ENCODE results near the gene CCSER1.

Gene CCSER1

GRCh38 chr4:90187148-90187884, 60.1 kb downstream of the CCSER1 start:
- TF ChIP-seq EZH2phosphoT487 (IDR thresholded peaks at IDR 0.05; ENCODE audit: borderline replicate concordance, low read length) = no peak
- TF ChIP-seq CTCF (IDR thresholded peaks at IDR 0.05; ENCODE audit: low read depth, low read length, poor library complexity, severe bottlenecking) = no peak

GRCh38 chr4:90189178-90189577, 62.0 kb downstream of the CCSER1 start:
- H3K36me3 ChIP-seq (ENCODE audit: control insufficient read depth, low read length) = no peaks in the 10 kb centered on the region
- no peaks in the 10 kb centered on the region for H4K20me1 ChIP-seq (ENCODE audit: control insufficient read depth, insufficient read depth, low read depth, low read length)
- no peak overlapping the region for H3K27ac ChIP-seq (ENCODE audit: low read depth, low read length)
- no peak overlapping the region for H3K4me2 ChIP-seq (ENCODE audit: low read length)
- no peak overlapping the region for H3K4me3 ChIP-seq (ENCODE audit: low read length)
- no peaks in the 10 kb centered on the region for H3K9me2 ChIP-seq (replicated peaks; ENCODE audit: control insufficient read depth, low read length)
- H3K27me3 ChIP-seq (ENCODE audit: control insufficient read depth, low read length) = no peaks in the 10 kb centered on the region
- no peaks in the 10 kb centered on the region for H3K4me1 ChIP-seq (ENCODE audit: control insufficient read depth, low read length)
- TF ChIP-seq EZH2phosphoT487 (IDR thresholded peaks at IDR 0.05; ENCODE audit: borderline replicate concordance, low read length) (no peak), CTCF (IDR thresholded peaks at IDR 0.05; ENCODE audit: low read depth, low read length, poor library complexity, severe bottlenecking) (no peak)
- no peaks in the 10 kb centered on the region for H3F3A ChIP-seq (ENCODE audit: control insufficient read depth, insufficient read depth)
- no peaks in the 10 kb centered on the region for H3K79me2 ChIP-seq (ENCODE audit: control insufficient read depth, low read length)
- H3K9me3 ChIP-seq (ENCODE audit: control insufficient read depth, insufficient read depth, low read length) = no peaks in the 10 kb centered on the region

More at GRCh38 chr4:90187148-90187884, 60.1 kb downstream of the CCSER1 start:
- no peaks in the 10 kb centered on the region for H4K20me1 ChIP-seq (ENCODE audit: control insufficient read depth, insufficient read depth, low read depth, low read length)
- no peaks in the 10 kb centered on the region for H3F3A ChIP-seq (ENCODE audit: control insufficient read depth, insufficient read depth)
- H3K9me2 ChIP-seq (replicated peaks; ENCODE audit: control insufficient read depth, low read length) = no peaks in the 10 kb centered on the region
- H3K4me3 ChIP-seq (ENCODE audit: low read length) = no peak overlapping the region
- H3K36me3 ChIP-seq (ENCODE audit: control insufficient read depth, low read length) = no peaks in the 10 kb centered on the region
- no peaks in the 10 kb centered on the region for H3K4me1 ChIP-seq (ENCODE audit: control insufficient read depth, low read length)
- H3K9me3 ChIP-seq (ENCODE audit: control insufficient read depth, insufficient read depth, low read length) = no peaks in the 10 kb centered on the region
- H3K79me2 ChIP-seq (ENCODE audit: control insufficient read depth, low read length) = no peaks in the 10 kb centered on the region
- no peak overlapping the region for H3K4me2 ChIP-seq (ENCODE audit: low read length)
- no peak overlapping the region for H3K27ac ChIP-seq (ENCODE audit: low read depth, low read length)
- H3K27me3 ChIP-seq (ENCODE audit: control insufficient read depth, low read length) = no peaks in the 10 kb centered on the region

- no peaks in the 10 kb centered on the region for H3K27me3 ChIP-seq (ENCODE audit: control insufficient read depth, low read length)
- no peak overlapping the region for H3K4me2 ChIP-seq (ENCODE audit: low read length)
- H3K27ac ChIP-seq (ENCODE audit: low read depth, low read length) = no peak overlapping the region
- H4K20me1 ChIP-seq (ENCODE audit: control insufficient read depth, insufficient read depth, low read depth, low read length) = no peaks in the 10 kb centered on the region
- no peaks in the 10 kb centered on the region for H3K9me3 ChIP-seq (ENCODE audit: control insufficient read depth, insufficient read depth, low read length)
- H3K4me1 ChIP-seq (ENCODE audit: control insufficient read depth, low read length) = no peaks in the 10 kb centered on the region
- TF ChIP-seq EZH2phosphoT487 (IDR thresholded peaks at IDR 0.05; ENCODE audit: borderline replicate concordance, low read length) (no peak), CTCF (IDR thresholded peaks at IDR 0.05; ENCODE audit: low read depth, low read length, poor library complexity, severe bottlenecking) (no peak)
- H3K36me3 ChIP-seq (ENCODE audit: control insufficient read depth, low read length) = no peaks in the 10 kb centered on the region
- H3F3A ChIP-seq (ENCODE audit: control insufficient read depth, insufficient read depth) = no peaks in the 10 kb centered on the region
- no peaks in the 10 kb centered on the region for H3K79me2 ChIP-seq (ENCODE audit: control insufficient read depth, low read length)
- H3K4me3 ChIP-seq (ENCODE audit: low read length) = no peak overlapping the region
- H3K9me2 ChIP-seq (replicated peaks; ENCODE audit: control insufficient read depth, low read length) = no peaks in the 10 kb centered on the region
Observed at GRCh38 chr4:90189946-90190345, 62.8 kb downstream of the CCSER1 start.
